NK-92 (cell line): Measurements from ENCODE around the gene HMCN1.

Source experiments
- DNase-seq: peaks from one replicate; lab custom pipeline; 2025; ENCODE audit not compliant: unreplicated experiment; lab: John Stamatoyannopoulos, UW

The HMCN1 gene

DNA sequence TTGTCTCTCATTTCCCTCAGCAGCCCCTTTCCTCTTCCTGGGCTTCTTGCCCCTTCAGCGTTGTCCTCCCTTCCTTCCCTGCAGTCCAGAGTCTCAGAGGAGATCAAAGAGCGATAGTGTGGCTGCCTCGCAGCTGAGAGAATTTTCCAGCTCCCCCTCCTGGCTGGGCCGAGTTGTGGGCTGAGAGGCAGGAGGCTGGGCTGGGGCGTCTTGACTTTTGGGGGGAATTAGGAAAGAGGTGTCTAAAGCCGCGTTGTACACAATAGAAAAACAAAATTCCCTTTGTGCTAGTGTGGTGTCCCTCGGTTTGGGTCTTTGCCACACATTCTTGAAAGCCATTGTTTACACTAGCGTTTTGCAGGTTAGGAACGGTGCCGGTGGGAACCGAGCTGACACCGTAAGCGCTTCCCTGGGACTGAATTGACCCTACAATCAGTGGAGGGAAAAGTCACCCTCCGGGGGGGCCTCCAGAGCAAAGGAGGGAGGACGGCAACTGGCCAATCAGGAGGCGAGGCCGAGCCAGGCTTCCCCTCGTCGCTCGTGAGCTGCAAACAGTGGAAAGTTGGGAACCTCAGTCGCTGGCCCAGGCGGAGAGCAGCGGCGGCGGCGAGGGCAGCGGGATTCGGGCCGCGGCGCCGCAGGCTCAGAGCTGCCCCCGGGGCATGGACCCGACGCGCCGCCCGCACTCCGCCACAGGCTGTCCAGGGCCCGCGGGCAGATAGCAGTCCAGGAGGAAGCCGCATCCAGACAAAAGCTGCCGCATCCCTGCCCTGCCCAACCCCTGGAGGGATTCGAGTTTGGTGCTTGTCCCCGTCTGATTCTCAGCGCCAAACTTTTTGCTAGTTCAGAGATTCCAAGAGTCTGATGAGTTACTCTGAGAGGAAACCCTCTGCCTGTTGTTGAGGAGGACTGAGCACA lies at the start of gene HMCN1:
HMCN1 (plus strand) TSS at position 574 of the 918 bp plus-strand sequence. CDS start 389 bp downstream, outside the sequence.
- no peak for DNase-seq

DNA sequence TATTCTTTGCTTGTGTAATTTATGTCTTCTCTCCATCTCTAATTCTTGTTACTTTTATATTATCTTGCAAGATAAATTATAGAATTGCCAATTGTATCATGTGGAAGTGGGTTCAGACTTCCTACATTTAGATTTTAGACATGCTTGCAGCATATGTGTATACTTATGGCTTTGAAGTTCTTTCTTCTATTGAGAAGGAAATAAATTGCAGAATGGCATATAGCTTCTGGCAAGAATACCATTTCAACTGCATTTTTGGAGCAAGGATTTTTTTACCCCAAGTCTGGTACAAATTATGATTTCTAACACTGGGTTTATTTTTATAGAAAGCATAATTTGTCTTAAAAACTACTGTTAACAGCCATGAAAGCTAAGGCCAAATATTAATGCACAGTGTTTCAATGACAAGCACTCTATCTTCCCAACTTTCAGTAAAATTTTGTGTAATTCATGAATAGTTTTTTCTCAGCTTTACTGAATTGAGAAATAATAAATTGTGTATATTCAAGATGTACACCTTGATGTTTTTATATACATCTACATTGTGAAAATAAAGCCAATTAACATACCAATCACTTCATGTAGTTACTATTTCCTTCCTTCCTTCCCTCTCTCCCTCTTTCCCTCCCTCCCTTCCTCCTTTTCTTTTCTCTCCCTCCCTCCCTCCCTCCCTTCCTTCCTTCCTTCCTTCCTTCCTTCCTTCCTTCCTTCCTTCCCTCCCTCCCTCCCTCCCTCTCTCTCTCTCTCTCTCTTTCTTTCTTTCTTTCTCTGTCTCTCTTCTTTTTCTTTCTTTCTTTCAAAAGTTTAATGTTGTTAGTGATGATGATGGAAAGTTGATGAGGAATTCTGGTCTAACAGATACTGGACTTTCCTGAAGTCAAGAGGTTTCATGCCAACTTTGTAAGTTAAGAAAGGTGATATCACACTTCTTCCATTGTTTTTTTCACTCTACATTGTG lies 47.1 kb upstream of the HMCN1 start:
- DNase-seq, result no peak

DNA sequence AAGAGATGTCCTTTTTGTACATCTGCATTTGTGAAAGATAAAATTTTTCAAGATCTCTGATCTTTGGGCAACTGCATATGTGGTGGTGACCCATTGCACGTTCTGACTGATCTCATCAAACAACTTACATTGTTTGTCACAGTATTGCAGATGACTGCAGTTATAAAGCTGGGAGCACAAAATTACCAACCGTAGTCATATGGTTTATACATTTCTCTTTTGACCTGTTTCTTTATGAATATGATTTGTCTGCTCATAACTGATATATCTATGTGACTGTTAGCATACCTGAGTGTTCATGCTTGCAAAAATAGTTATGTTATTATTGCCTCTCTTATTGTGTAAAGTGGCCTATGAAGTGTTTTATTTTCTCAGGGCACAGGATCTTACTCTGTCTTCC lies 43.7 kb upstream of the HMCN1 start:
- no peak for DNase-seq

DNA sequence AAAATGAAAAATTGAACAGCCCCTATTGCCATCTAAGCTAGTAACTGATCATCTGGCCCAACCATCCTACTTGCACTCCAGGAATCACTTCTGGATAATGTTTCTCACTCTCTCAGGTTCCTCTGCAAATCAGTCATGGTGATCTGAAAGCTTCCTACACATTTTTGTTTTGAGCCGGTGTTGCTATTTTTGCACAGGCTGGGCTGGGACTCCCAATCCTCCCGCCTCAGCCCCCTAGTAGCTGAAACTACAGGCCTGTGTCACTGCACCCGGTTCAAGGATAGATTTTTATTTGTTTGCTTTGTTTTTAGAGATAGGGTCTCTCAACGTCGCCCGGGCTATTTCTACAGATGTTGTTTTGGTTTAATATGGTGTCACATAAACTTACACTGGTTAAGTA lies 40.5 kb upstream of the HMCN1 start:
- no peak for DNase-seq

DNA sequence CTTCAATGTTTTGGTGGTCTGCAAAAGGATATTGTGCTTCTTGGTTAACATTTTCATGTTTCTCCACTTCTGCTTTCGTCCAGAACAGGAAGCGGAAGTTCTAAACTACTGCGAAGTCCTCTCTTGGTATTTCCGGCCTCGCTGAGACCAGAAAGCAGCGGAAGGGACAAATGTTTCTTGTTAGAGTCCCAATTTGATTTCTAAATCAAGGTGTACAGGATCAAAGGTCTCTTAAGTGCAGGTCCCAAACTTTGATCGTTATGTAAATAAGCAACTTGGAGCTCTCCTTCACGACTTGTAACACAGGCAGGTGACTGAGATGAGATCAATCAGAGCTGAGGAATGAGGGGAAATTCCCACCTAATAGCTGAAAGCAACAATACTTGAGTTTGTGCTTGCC lies 40.1 kb upstream of the HMCN1 start:
- no peak for DNase-seq

DNA sequence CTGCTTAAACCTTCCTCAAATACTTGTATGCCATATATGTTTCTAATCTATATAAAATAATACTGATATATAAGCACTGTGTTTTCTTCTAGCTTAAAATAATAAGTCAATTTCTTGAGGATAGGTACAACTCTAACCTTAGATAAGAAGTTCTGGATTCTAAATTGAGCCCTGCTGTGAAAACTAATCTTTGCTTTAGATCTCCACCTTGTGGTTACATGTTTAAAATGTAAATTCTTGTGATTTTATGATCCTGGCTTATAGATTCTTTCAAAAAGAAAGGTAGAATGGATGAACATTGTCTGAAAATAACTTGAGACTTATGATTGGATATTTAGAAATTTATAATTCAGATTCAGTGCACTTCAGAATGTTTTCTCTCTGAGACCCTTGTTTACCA lies 38.9 kb upstream of the HMCN1 start:
- DNase-seq, result no peak

DNA sequence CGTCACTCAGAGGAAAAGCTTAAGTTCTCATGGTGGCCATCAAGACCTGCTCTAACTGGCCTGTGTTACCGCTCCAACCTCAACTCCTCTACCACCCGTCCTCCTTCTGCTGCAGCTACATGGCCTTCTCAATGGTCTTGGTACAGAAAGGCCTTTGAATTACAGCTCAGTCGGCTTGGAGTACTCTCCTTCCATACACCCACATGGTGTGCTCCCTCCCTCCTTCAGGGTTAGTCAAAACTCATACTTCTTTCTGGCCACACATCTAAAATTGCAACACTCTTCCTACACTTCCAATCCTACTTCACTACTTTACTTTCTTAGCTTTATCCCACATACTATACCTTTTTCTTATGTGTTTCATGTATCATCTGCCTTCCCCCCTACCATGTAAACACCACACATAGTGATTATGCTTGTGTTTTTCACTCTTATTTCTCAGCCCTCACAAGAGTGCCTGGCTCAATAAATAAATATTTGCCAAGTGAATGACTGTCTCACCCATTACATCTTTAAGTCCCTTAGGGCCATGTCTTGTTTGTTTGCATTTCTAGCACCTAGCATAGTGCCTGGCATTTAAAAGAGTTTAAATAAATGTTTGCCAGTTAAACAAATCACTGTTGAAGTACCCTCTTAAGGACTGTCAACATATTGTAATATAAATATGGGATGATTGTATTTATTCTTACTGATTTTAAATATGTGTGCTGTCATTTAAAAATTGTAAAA lies 37.6 kb upstream of the HMCN1 start:
- DNase-seq, result no peak

DNA sequence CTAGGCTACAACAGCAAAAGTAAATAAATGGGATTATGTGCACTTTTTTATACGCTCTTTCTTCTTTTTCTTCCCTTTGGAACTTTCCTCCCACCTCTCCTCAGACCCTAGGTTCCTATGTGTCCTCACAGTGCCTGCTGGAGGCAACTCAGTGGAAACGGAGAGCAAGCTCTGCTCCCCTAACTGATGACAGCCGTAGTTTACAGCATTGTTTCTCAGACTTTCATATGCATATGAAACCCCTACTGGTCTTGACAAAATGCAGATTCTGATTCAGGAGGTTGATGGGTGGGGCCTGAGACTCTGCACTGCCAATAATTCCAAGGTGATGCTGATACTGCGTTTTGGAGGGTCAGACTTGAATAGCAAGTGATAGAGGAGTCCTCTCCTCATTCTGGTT lies 34.3 kb upstream of the HMCN1 start:
- DNase-seq, result no peak

DNA sequence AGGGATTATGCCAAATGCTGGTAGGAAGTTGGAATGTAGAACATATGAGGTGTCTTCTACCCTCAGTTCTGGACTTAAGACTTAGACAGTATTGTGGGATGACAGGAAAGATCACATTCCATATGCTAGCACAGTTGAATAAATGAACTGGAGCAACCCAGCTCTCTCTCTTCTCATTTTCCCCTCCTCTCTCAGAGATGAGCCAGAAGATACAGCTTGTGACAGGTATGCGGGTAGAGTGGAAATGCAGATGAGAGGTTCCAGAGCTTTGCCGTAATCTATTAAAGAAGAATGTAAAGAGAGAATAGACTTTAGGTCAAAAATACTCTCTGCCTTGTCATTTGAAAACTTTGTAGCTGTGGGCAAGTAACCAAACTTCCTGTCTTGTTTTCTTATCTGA lies 32.5 kb upstream of the HMCN1 start:
- no peak for DNase-seq

DNA sequence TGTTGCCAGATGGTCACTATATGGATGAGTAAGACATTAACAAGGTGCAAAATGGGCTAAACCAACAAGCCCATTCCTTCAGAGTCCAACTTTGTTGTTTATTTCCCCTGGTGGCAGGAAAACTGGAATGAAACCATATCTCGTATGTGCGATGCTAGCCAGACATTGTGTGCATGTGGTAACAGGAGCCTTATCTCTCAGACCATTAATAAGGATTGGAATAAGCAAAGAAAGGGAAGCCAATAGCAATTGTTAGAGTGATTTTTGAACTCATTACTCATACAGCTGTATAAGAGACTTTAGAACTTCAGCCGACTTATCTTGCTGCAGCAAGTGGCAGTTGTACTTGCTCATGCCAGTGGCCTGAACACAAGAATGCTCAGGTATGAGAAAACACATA lies 30.0 kb upstream of the HMCN1 start:
- DNase-seq, result no peak

DNA sequence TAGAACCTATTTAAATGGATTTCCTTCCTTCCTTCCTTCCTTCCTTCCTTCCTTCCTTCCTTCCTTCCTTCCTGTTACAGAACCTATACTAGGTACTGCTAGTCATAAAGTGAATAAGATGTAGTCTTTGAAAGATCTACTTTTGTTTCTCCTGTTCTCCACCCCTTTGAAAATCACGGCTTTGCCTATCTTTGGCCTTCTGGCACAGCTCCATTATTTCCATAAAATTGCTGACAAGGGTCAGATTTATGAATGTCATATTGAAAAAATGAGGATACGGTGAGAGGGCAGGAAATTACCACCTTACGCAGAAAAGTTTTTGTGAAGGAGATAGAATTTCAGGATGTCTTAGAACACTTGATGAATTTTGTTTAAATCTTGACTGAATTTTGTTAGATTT lies 18.1 kb upstream of the HMCN1 start:
- no peak for DNase-seq

DNA sequence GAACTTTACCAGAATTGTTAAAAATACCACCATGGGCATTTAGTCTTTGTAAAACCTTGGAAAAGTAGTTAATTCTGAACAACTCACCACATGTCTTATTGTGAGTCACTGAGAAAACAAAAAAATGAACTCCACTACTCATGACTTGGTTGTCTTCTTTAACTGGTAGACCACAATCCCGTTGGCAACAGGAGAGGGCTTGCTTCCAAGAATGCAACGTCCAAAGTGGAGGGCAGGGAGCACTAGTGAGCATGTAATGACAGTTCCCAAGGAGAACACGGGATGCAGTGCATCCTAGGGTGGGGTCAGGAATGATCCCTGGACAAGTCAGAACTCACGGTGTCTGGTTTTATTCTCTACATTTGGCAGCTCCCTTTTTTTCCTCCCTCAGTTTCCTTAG lies 15.2 kb upstream of the HMCN1 start:
- no peak for DNase-seq

DNA sequence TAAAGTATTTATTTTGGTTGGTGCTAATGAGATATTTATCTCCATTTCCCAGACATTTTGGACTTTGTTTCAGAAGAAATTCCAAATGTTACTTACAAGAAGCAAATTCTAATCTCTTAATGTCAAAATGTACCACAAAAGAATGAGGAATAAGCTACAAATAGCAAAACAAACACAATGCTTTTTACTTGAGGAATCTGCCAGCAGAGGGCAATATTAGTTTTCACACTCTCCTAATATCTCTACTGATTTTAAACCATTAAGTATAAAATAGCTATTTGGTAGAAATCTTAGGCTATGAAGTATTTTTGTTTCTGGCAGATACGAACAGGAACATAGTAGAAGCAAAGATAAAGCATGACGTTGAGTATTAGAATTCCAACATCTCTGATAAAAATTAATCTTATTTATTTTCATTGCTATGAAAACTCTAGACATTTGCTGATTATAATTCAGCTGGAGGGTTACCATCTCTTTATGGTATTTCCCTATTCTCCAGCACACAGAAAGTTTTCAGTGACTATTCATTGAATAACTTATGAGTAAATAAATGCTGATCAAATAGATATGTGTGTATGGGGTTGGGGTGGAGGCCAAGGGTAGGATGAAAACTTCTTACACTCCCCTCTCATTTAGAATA lies 13.4 kb upstream of the HMCN1 start:
- DNase-seq, result no peak

DNA sequence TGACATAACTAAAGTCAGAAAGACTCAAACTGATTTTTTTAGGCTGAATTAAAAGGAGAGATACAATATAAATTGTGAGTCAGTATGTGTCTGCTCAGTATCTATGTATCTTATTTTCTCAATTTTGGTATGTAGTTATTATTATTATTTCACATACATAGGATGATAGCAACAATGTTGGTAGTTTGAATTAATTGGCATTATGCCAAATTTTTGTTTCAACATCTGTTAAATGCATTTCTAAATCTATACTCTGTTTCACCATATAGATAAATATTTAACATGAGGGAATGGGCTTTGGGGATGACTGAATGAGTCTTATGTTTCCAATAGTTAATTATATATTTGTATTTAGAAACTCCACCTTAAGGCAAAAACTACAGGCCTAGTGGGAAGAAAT lies 12.6 kb upstream of the HMCN1 start:
- DNase-seq, result no peak

DNA sequence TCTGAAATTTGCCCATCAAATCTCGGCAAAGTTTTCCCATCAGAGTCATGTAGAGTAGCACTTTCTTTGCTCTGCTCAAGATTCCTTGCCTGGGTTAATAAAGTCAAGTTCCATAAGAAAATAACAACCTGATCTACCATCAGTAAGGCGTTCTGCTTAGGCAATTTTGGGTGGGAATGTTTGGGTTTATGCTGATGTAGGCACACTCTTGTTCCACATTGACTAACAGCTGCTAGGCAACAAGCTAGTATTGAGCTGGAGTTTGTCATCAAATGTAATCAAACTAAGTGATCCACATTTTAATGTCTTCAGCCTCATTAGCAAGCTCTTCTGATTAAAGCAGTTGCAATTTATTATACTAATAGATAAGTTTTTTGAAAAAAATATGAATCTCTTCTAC lies 12.1 kb upstream of the HMCN1 start:
- no peak for DNase-seq

DNA sequence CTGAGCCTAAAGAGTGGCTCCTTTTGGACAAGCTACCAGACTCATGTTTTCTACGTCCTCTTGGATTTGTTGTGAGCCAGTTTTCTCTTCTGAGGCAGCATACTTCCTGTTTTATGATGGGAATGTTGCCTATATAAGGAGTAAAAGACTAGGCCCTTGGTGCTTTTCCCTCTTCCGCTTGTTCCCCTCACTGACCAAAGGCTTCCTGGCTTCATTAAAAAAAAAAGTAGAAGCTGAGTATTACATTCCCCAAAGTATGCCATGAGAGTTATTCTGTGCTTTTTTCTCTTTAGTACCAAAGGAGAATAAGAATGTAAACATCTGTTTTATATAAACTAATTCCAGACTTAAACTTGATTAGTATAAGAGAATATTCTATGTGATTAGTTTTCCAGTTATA lies 6.5 kb upstream of the HMCN1 start:
- DNase-seq, result no peak

DNA sequence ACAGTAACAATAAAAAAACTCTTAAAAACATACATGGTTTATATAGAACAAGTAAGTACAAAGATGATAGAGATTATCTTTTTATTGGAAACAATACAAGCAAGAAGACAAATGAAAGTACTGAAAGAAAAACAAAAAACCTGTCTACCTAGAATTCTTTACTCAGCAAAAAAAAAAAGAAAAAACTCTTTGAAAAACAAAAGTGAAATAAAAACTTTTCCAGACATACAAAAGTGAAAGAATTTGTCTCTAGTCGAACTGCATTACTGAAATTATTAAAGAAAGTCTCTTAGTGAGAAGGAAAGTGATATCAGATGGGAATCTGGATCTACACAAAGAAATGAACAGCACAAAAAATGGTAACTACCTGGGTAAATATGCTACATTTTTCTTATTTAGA lies 2.7 kb upstream of the HMCN1 start:
- no peak for DNase-seq

DNA sequence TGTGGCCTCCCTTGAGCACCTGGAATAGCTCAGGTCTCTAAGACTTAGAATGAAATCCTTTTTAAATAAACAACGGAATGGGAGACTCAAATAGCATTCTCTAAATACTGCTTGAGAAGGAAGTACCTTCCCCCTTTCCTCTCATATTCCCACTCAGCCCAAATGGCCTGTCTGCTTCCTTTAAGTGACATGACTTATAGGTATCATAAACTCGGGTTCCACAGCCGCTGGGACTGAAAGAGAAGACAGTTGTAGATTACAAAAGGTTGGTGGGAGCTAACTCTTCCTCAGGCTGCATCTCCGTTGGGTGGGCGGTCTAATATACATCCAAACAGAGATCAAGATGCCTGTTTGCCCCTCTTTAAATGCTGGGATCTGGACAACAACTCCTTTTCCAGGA lies 1.2 kb upstream of the HMCN1 start:
- DNase-seq, result no peak

DNA sequence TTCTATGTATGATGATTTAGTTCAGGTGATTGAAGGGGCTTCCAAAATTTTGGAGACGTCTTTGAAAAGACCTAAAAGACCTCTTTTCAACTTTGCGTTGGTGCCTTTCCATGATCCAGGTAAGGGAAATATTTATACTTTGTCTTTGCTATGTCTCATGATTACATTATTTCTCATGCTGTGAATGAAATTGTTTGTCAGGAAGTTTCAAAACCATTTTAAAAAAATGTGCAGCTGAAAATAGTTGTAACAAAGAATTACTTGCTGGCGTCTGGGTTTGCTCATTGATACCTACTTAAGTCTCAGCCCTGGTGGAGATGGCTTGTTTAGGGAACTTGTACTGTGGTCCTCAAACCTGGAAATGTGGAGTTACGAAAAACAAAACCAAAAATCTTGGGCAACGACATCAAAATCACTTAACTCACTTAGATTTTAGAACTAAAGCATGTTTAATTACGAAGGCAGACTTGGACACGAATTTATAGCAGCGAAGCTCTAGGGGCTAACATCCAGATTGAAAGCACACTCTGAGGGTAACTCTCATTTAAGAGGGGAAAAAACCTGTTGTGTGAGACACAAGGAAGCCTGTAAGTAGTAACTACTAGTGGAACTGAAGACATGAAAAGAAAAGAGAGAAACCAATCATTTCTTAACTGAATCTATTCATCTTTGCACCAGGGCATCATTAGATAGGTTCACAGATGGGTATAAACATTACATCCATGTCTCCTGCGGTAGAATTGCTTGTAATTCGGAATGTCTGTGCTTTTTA lies 924 bp downstream of the HMCN1 start:
- DNase-seq, result no peak

DNA sequence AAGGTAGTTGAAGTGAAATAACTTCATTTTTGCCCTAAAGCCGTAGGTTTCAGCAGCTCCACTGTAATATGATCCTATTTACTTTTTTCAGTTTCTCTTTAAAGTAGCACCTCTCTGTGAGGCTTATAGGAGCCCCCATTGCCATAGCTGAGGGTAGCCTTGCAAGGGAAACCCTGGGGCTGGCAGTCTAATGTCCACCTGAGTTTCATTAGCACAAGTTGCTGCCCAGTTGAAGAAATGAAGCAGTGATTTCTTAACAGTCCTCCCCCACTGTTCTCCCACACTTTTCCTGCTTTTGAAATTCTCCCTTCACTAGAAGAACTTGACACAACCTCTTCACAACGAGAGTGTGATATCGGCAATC lies 1.5 kb downstream of the HMCN1 start:
- DNase-seq, result no peak
